AG20443 (cell line): ENCODE measurements around the gene SENP6.
"Not testable (repeated sequence)": the region's sequence is repeated elsewhere in the genome, so short reads cannot be mapped to it uniquely, and the experiment has no call there.

Source experiments
- DNase-seq: peaks from one replicate; pipeline ENCODE4 v3.0.0; 2012; ENCODE audit warnings: low spot score, mixed read lengths

SENP6 gene

GRCh38 chr6:75601304-75602245, at the start of gene SENP6:
Gene SENP6 (plus strand): TSS chr6:75601880. CDS start chr6:75602525, 645 bp downstream.
- peak; percentile 94 for DNase-seq

GRCh38 chr6:75556240-75556639, 45.4 kb upstream of the SENP6 start:
- no peak for DNase-seq

- no peak for DNase-seq
These were observed 44.6 kb upstream of the SENP6 start for GRCh38 chr6:75557068-75557467.

- DNase-seq = peak; percentile 26
These were observed 38.6 kb upstream of the SENP6 start for GRCh38 chr6:75563032-75563431.

GRCh38 chr6:75566137-75566767, 35.4 kb upstream of the SENP6 start:
- no peak for DNase-seq

- no peak for DNase-seq
These were observed 33.6 kb upstream of the SENP6 start for GRCh38 chr6:75568100-75568499.

GRCh38 chr6:75568965-75569364, 32.7 kb upstream of the SENP6 start:
- no peak for DNase-seq

- peak; percentile 14 for DNase-seq
These were observed 31.0 kb upstream of the SENP6 start for GRCh38 chr6:75570671-75571070.

GRCh38 chr6:75572072-75572471, 29.6 kb upstream of the SENP6 start:
- no peak for DNase-seq

- no peak for DNase-seq
These were observed 21.7 kb upstream of the SENP6 start for GRCh38 chr6:75579951-75580350.

- no peak for DNase-seq
These were observed 20.4 kb upstream of the SENP6 start for GRCh38 chr6:75581231-75581630.

- not testable (repeated sequence) for DNase-seq
These were observed 17.1 kb upstream of the SENP6 start for GRCh38 chr6:75584552-75584951.

- no peak for DNase-seq
These were observed 12.7 kb upstream of the SENP6 start for GRCh38 chr6:75588948-75589347.

GRCh38 chr6:75590370-75590769, 11.3 kb upstream of the SENP6 start:
- no peak for DNase-seq

GRCh38 chr6:75596380-75596779, 5.3 kb upstream of the SENP6 start:
- DNase-seq = not testable (repeated sequence)

GRCh38 chr6:75600768-75601167, 912 bp upstream of the SENP6 start:
- no peak for DNase-seq

GRCh38 chr6:75602246-75603105, 796 bp downstream of the SENP6 start:
- peak; percentile 64 for DNase-seq

GRCh38 chr6:75603106-75603420, 1.4 kb downstream of the SENP6 start:
- no peak for DNase-seq

- no peak for DNase-seq
These were observed 2.6 kb downstream of the SENP6 start for GRCh38 chr6:75604294-75604693.

- DNase-seq = no peak
These were observed 4.0 kb downstream of the SENP6 start for GRCh38 chr6:75605635-75606034.

- no peak for DNase-seq
These were observed 6.6 kb downstream of the SENP6 start for GRCh38 chr6:75608304-75608703.

GRCh38 chr6:75608956-75609533, 7.4 kb downstream of the SENP6 start:
- no peak for DNase-seq
